HEK293 (cell line): ENCODE measurements around the gene EXOC3.

Experiments
- CTCF ChIA-PET: fragments of 350-600 bp; formaldehyde crosslinking; extraction: SDS; loops from one replicate; lab custom pipeline; 2021; ENCODE audit warnings: antibody characterized with exemption; lab: Yijun Ruan, JAX
- POLR2A ChIA-PET: fragments of 300-600 bp; formaldehyde crosslinking; extraction: SDS; loops from one replicate; lab custom pipeline; 2020; ENCODE audit warnings: antibody characterized with exemption, inconsistent platforms; lab: Yijun Ruan, JAX
- H3K27ac ChIP-seq: fragments of 200-500 bp; sonication (Bioruptor generic); 2 replicates; pipeline ENCODE4 v1.5.1; 2014; ENCODE audit warnings: low read depth, low read length, control low read depth, inconsistent platforms; ENCODE audit errors: extremely low read depth
- H3K36me3 ChIP-seq, 2 experiments: fragments of 200-500 bp in 1 of 2; sonication (Bioruptor generic) in 1 of 2; 1 replicate in 1 of 2; 2 replicates in 1 of 2; pipeline ENCODE4 v1.5.1; 2014 to 2017; ENCODE audit warnings: inconsistent platforms in 2 of 2, low read length in 2 of 2; ENCODE audit not compliant: control insufficient read depth in 2 of 2, insufficient read depth in 1 of 2
- H3K4me1 ChIP-seq: fragments of 200-500 bp; sonication (Bioruptor generic); 2 replicates; pipeline ENCODE4 v1.5.1; 2014; ENCODE audit warnings: mild to moderate bottlenecking, low read length, inconsistent platforms; ENCODE audit not compliant: control insufficient read depth, insufficient read depth
- H3K4me3 ChIP-seq: 2 replicates; pipeline ENCODE4 v1.5.1; 2011; ENCODE audit warnings: low read depth, mild to moderate bottlenecking, control low read depth, low read length, moderate library complexity
- H3K9me3 ChIP-seq: fragments of 200-500 bp; sonication (Bioruptor generic); 2 replicates; pipeline ENCODE4 v1.5.1; 2014; ENCODE audit warnings: low read depth, low read length, inconsistent platforms; ENCODE audit not compliant: control insufficient read depth, insufficient read depth
- BCL11A ChIP-seq: fragments of 450-650 bp; formaldehyde crosslinking; IDR thresholded peaks from 2 replicates; pipeline ENCODE4 v1.5.1; 2016; ENCODE audit warnings: low read depth, missing biosample characterization, missing genetic modification characterization
- FEZF1 ChIP-seq: fragments of 450-650 bp; formaldehyde crosslinking; IDR thresholded peaks from 2 replicates; pipeline ENCODE4 v1.5.1; 2016; ENCODE audit warnings: missing biosample characterization, missing genetic modification characterization
- OVOL3 ChIP-seq: fragments of 450-650 bp; formaldehyde crosslinking; IDR thresholded peaks from 2 replicates; pipeline ENCODE4 v1.5.1; 2016; ENCODE audit warnings: missing biosample characterization, missing genetic modification characterization
- PRDM1 ChIP-seq: fragments of 450-650 bp; formaldehyde crosslinking; IDR thresholded peaks from 2 replicates; pipeline ENCODE4; 2016; ENCODE audit warnings: missing biosample characterization, missing genetic modification characterization
- REPIN1 ChIP-seq: fragments of 450-650 bp; formaldehyde crosslinking; IDR thresholded peaks from 2 replicates; pipeline ENCODE4 v1.5.1; 2017; ENCODE audit warnings: missing biosample characterization, missing genetic modification characterization, low read depth
- ZNF292 ChIP-seq: fragments of 450-650 bp; formaldehyde crosslinking; IDR thresholded peaks from 2 replicates; pipeline ENCODE4 v1.5.1; 2016; ENCODE audit warnings: low read depth, missing biosample characterization, missing genetic modification characterization, borderline replicate concordance
- ZNF37A ChIP-seq: fragments of 450-650 bp; IDR thresholded peaks from 2 replicates; pipeline ENCODE4 v1.5.1; 2018; ENCODE audit warnings: missing biosample characterization, missing genetic modification characterization
- ZNF571 ChIP-seq: fragments of 450-650 bp; formaldehyde crosslinking; IDR thresholded peaks from 2 replicates; pipeline ENCODE4 v1.5.0; 2017; ENCODE audit warnings: missing biosample characterization, missing genetic modification characterization
- ZNF585B ChIP-seq: fragments of 450-650 bp; formaldehyde crosslinking; IDR thresholded peaks from 2 replicates; pipeline ENCODE4 v1.5.1; 2016; ENCODE audit warnings: missing biosample characterization, missing genetic modification characterization
- ZNF596 ChIP-seq: fragments of 450-650 bp; IDR thresholded peaks from 2 replicates; pipeline ENCODE4 v1.5.0; 2018; ENCODE audit warnings: missing biosample characterization, mild to moderate bottlenecking, missing genetic modification characterization, moderate library complexity
- ZNF629 ChIP-seq: fragments of 450-650 bp; formaldehyde crosslinking; IDR thresholded peaks from 2 replicates; pipeline ENCODE4 v1.5.1; 2017; ENCODE audit warnings: missing biosample characterization, missing genetic modification characterization
- ZNF747 ChIP-seq: fragments of 450-650 bp; formaldehyde crosslinking; IDR thresholded peaks from 2 replicates; pipeline ENCODE4 v1.5.1; 2016; ENCODE audit warnings: missing biosample characterization, missing genetic modification characterization
- ZNF776 ChIP-seq: fragments of 450-650 bp; formaldehyde crosslinking; IDR thresholded peaks from 2 replicates; pipeline ENCODE4 v1.5.0; 2017; ENCODE audit warnings: missing biosample characterization, missing genetic modification characterization, borderline replicate concordance
- TF ChIP-seq, protein P1 (sequence below): fragments of 450-650 bp; formaldehyde crosslinking; IDR thresholded peaks from 2 replicates; pipeline ENCODE4 v1.5.1; 2016; ENCODE audit warnings: missing biosample characterization, missing genetic modification characterization
- TF ChIP-seq, protein P2 (sequence below): fragments of 450-650 bp; formaldehyde crosslinking; IDR thresholded peaks from 2 replicates; pipeline ENCODE4 v1.5.1; 2016; ENCODE audit warnings: missing biosample characterization, missing genetic modification characterization
- TF ChIP-seq, protein P3 (sequence below): fragments of 450-650 bp; IDR thresholded peaks from 2 replicates; pipeline ENCODE4 v1.5.1; 2018; ENCODE audit warnings: missing biosample characterization, missing genetic modification characterization

EXOC3 gene

DNA sequence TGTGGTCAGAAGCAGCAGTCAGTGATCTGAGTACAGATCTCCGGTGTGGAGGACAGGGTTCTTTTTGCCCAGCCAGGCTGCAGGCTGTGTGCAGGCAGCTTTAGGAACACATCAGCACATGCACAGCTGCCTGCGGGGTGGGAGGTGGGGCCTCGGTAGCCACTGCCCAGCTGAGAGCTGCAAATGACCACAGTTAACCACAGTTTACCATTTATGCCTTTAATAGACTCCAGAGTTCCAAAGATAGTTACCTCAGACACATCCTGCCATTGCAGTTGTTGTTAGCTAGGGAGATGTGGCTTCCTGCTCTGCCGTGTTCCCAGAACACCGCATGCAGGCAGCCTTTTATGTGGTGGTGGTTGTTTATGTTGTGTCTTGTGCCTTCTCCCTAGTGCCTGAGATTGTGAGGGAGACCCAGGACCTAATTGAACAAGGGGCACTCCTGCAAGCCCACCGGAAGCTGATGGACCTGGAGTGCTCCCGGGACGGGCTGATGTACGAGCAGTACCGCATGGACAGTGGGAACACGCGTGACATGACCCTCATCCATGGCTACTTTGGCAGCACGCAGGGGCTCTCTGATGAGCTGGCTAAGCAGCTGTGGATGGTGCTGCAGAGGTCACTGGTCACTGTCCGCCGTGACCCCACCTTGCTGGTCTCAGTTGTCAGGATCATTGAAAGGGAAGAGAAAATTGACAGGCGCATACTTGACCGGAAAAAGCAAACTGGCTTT is 10.2 kb downstream of the EXOC3 start:
- TF ChIP-seq ZNF292 (tag by site-specific recombination) (no peak), ZNF747 (no peak), ZNF596 (tag by site-specific recombination) (no peak), ZNF629 (tag by site-specific recombination) (no peak), FEZF1 (tag by site-specific recombination) (no peak), BCL11A (tag by site-specific recombination) (no peak), ZNF776 (no peak), PRDM1 (tag by site-specific recombination) (no peak)
- TF ChIP-seq, protein P1, sequence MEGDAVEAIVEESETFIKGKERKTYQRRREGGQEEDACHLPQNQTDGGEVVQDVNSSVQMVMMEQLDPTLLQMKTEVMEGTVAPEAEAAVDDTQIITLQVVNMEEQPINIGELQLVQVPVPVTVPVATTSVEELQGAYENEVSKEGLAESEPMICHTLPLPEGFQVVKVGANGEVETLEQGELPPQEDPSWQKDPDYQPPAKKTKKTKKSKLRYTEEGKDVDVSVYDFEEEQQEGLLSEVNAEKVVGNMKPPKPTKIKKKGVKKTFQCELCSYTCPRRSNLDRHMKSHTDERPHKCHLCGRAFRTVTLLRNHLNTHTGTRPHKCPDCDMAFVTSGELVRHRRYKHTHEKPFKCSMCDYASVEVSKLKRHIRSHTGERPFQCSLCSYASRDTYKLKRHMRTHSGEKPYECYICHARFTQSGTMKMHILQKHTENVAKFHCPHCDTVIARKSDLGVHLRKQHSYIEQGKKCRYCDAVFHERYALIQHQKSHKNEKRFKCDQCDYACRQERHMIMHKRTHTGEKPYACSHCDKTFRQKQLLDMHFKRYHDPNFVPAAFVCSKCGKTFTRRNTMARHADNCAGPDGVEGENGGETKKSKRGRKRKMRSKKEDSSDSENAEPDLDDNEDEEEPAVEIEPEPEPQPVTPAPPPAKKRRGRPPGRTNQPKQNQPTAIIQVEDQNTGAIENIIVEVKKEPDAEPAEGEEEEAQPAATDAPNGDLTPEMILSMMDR (tag by site-specific recombination) = no peak
- TF ChIP-seq, all 188 proteins: peak for 0

DNA sequence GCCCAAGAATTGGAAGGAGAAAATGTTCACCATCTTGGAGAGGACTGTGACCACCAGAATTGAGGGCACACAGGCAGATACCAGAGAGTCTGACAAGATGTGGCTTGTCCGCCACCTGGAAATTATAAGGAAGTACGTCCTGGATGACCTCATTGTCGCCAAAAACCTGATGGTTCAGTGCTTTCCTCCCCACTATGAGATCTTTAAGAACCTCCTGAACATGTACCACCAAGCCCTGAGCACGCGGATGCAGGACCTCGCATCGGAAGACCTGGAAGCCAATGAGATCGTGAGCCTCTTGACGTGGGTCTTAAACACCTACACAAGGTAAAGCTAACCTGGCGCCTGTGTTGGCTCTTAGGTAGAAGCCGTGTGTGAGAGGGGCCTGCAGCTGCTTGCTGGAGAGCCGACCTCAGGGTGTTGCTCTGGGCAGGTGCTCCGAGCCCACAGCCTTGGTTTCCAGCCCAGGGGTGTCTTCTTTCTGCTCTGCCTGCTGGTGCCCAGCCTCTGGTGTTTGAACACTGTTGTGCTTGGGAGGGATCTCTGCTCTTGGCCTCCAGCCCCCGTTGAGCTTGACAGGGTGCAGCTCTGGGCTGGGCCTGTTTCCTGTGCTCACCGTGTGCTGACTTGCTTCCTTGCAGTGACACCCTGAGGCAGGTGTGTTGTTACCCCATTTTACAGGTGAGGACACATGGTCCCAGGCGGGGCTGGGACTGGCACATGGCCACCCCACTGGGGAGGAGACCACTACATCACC is 10.9 kb downstream of the EXOC3 start:
- H3K9me3 ChIP-seq = no peaks in the 10 kb centered on the region
- H3K36me3 ChIP-seq = peaks cover 30 to 92% of the 10 kb centered on the region in 2 experiments
- no peak overlapping the region for H3K4me3 ChIP-seq
- POLR2A ChIA-PET = no interaction called here
- TF ChIP-seq ZNF571 (tag by site-specific recombination) (no peak), ZNF747 (no peak), REPIN1 (no peak), ZNF37A (tag by site-specific recombination) (no peak)
- CTCF ChIA-PET = no interaction called here
- H3K4me1 ChIP-seq = no peaks in the 10 kb centered on the region
- no peak overlapping the region for H3K27ac ChIP-seq

More for the DNA sequence above, 10.2 kb downstream of the EXOC3 start:
- no peak overlapping the region for H3K4me3 ChIP-seq
- no peak overlapping the region for H3K27ac ChIP-seq
- no peaks in the 10 kb centered on the region for H3K4me1 ChIP-seq
- ChIA-PET CTCF (no interaction called here), POLR2A (no interaction called here)
- no peaks in the 10 kb centered on the region for H3K9me3 ChIP-seq
- peaks cover 26 to 92% of the 10 kb centered on the region in 2 experiments for H3K36me3 ChIP-seq

DNA sequence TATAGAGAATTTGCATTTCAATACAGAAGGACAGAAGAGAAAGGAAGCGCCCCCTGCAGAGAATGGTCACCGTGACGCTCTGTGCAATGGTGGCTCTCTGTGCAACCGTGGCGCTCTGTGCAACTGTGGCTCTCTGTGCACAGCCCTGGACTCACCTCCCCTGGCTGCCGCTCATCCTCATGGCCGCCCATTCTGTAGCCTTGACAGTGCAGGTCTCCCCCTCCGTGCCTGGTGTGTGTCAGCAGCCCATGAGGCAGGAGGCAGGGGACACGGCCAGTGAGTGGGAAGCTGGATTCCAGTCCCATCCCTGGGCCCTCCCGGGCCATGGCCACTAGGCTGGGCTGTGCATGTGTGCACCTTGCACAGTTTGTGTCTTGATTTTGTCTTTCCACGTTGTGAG is 12.0 kb downstream of the EXOC3 start:
- Histone ChIP-seq H3K27ac (no peak overlapping the region), H3K9me3 (no peaks in the 10 kb centered on the region), H3K4me3 (no peak overlapping the region)
- TF ChIP-seq, protein P2, sequence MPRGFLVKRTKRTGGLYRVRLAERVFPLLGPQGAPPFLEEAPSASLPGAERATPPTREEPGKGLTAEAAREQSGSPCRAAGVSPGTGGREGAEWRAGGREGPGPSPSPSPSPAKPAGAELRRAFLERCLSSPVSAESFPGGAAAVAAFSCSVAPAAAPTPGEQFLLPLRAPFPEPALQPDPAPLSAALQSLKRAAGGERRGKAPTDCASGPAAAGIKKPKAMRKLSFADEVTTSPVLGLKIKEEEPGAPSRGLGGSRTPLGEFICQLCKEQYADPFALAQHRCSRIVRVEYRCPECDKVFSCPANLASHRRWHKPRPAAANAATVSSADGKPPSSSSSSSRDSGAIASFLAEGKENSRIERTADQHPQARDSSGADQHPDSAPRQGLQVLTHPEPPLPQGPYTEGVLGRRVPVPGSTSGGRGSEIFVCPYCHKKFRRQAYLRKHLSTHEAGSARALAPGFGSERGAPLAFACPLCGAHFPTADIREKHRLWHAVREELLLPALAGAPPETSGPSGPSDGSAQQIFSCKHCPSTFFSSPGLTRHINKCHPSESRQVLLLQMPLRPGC (tag by site-specific recombination) = no peak
- TF ChIP-seq ZNF585B (no peak), OVOL3 (no peak)
- TF ChIP-seq, protein P3, sequence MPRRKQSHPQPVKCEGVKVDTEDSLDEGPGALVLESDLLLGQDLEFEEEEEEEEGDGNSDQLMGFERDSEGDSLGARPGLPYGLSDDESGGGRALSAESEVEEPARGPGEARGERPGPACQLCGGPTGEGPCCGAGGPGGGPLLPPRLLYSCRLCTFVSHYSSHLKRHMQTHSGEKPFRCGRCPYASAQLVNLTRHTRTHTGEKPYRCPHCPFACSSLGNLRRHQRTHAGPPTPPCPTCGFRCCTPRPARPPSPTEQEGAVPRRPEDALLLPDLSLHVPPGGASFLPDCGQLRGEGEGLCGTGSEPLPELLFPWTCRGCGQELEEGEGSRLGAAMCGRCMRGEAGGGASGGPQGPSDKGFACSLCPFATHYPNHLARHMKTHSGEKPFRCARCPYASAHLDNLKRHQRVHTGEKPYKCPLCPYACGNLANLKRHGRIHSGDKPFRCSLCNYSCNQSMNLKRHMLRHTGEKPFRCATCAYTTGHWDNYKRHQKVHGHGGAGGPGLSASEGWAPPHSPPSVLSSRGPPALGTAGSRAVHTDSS (tag by site-specific recombination) = no peak
- TF ChIP-seq, all 188 proteins: peak for 0
- ChIA-PET POLR2A (no interaction called here), CTCF (interaction anchor here (0.9 kb wide), 1 partner anchor 9 kb away, joined by 4 read pairs; no protein-coding TSS in a partner anchor)
- H3K36me3 ChIP-seq = peaks cover 35 to 92% of the 10 kb centered on the region in 2 experiments
- H3K4me1 ChIP-seq = no peaks in the 10 kb centered on the region
